Measurements from ENCODE around the gene SND1.

The SND1 gene

GRCh38 chr7:127618775-127619174 lies 33.2 kb upstream of the SND1 start:
- no peak overlapping the region for H3K27ac ChIP-seq (ENCODE audit: low read depth, low read length)
- no peak overlapping the region for H3K4me3 ChIP-seq (ENCODE audit: insufficient read depth, low read length, poor library complexity, severe bottlenecking)
- no peaks in the 10 kb centered on the region for H3K79me2 ChIP-seq (ENCODE audit: insufficient read depth, low read length)
- H3K9me3 ChIP-seq (ENCODE audit: insufficient read depth, low read length) = no peaks in the 10 kb centered on the region
- no peak overlapping the region for H3K4me2 ChIP-seq (ENCODE audit: low read depth, low read length, poor library complexity, severe bottlenecking)
- H2AFZ ChIP-seq (ENCODE audit: low read depth, low read length, severe bottlenecking) = no peak overlapping the region
- TF ChIP-seq EZH2phosphoT487 (conservative IDR thresholded peaks at IDR 0.05; ENCODE audit: low read length) (no peak), CTCF (IDR thresholded peaks at IDR 0.05; ENCODE audit: insufficient read depth, low read length, poor library complexity, severe bottlenecking) (no peak)
- no peak overlapping the region for H3K9ac ChIP-seq (ENCODE audit: low read length)
- no peaks in the 10 kb centered on the region for H3K27me3 ChIP-seq (ENCODE audit: low read length)
- no peaks in the 10 kb centered on the region for H3F3A ChIP-seq (ENCODE audit: insufficient read depth)
- no peaks in the 10 kb centered on the region for H3K36me3 ChIP-seq (ENCODE audit: low read length)
- H4K20me1 ChIP-seq (ENCODE audit: low read depth, low read length) = no peaks in the 10 kb centered on the region
- H3K9me2 ChIP-seq (replicated peaks; ENCODE audit: insufficient read depth, low read length) = no peaks in the 10 kb centered on the region

- Histone ChIP-seq H3K36me3 (ENCODE audit: low read length) (no peaks in the 10 kb centered on the region), H2AFZ (ENCODE audit: low read depth, low read length, severe bottlenecking) (no peak overlapping the region), H3K9me2 (replicated peaks; ENCODE audit: insufficient read depth, low read length) (no peaks in the 10 kb centered on the region), H4K20me1 (ENCODE audit: low read depth, low read length) (no peaks in the 10 kb centered on the region), H3F3A (ENCODE audit: insufficient read depth) (no peaks in the 10 kb centered on the region), H3K4me2 (ENCODE audit: low read depth, low read length, poor library complexity, severe bottlenecking) (no peak overlapping the region), H3K4me3 (ENCODE audit: insufficient read depth, low read length, poor library complexity, severe bottlenecking) (no peak overlapping the region), H3K9ac (ENCODE audit: low read length) (no peak overlapping the region), H3K27me3 (ENCODE audit: low read length) (no peaks in the 10 kb centered on the region), H3K9me3 (ENCODE audit: insufficient read depth, low read length) (no peaks in the 10 kb centered on the region), H3K79me2 (ENCODE audit: insufficient read depth, low read length) (no peaks in the 10 kb centered on the region), H3K27ac (ENCODE audit: low read depth, low read length) (no peak overlapping the region)
- TF ChIP-seq EZH2phosphoT487 (conservative IDR thresholded peaks at IDR 0.05; ENCODE audit: low read length) = no peak
- TF ChIP-seq CTCF (IDR thresholded peaks at IDR 0.05; ENCODE audit: insufficient read depth, low read length, poor library complexity, severe bottlenecking) = no peak
Measured at GRCh38 chr7:127619681-127620405, 32.2 kb upstream of the SND1 start.

GRCh38 chr7:127620406-127621233 lies 31.4 kb upstream of the SND1 start:
- no peak overlapping the region for H2AFZ ChIP-seq (ENCODE audit: low read depth, low read length, severe bottlenecking)
- H4K20me1 ChIP-seq (ENCODE audit: low read depth, low read length) = no peaks in the 10 kb centered on the region
- TF ChIP-seq EZH2phosphoT487 (conservative IDR thresholded peaks at IDR 0.05; ENCODE audit: low read length) (no peak), CTCF (IDR thresholded peaks at IDR 0.05; ENCODE audit: insufficient read depth, low read length, poor library complexity, severe bottlenecking) (no peak)
- H3K9me2 ChIP-seq (replicated peaks; ENCODE audit: insufficient read depth, low read length) = no peaks in the 10 kb centered on the region
- no peak overlapping the region for H3K4me3 ChIP-seq (ENCODE audit: insufficient read depth, low read length, poor library complexity, severe bottlenecking)
- H3K9ac ChIP-seq (ENCODE audit: low read length) = no peak overlapping the region
- no peaks in the 10 kb centered on the region; the same call in 1 of the 2 replicates for H3K36me3 ChIP-seq (ENCODE audit: low read length)
- no peaks in the 10 kb centered on the region for H3K9me3 ChIP-seq (ENCODE audit: insufficient read depth, low read length)
- no peaks in the 10 kb centered on the region for H3F3A ChIP-seq (ENCODE audit: insufficient read depth)
- H3K27ac ChIP-seq (ENCODE audit: low read depth, low read length) = no peak overlapping the region
- H3K4me2 ChIP-seq (ENCODE audit: low read depth, low read length, poor library complexity, severe bottlenecking) = no peak overlapping the region
- H3K79me2 ChIP-seq (ENCODE audit: insufficient read depth, low read length) = no peaks in the 10 kb centered on the region
- H3K27me3 ChIP-seq (ENCODE audit: low read length) = no peaks in the 10 kb centered on the region

Measured in SU-DHL-6 (cell line).